NCI-H1436 (cell line): Measurements from ENCODE around the gene FANCG.

ENCODE experiments used
- DNase-seq: peaks from one replicate; lab custom pipeline; 2025; lab: John Stamatoyannopoulos, UW

The FANCG gene

DNA sequence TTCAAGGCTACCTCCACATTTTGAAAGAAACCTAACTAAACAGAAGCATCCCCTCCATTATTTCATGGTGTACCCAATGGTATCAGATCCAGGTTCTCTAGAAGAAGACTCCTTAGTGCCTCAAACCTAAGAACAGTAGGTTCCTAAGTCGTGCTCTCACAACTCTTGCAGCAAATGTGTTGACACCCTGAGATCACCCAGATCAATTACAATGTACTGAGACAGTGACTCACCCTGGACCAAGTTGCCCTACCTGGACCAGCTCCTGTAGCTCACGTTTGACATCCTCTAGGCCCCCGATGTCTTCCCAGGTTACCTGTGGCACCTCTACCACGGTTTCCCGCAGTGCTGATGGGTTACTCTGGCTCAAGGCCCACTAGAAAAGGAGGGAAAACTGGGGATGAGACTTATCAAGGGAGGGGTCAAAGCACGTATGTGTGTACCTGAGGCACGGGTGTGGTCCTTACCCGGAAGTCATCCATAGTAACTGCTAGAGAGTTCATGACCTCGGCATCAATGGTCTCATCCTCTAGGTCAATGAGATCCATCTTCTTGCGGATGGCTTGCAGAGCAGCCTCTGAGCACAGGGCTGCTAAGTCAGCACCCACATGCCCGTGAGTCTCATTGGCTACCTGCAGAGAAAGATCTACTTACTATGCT lies 19.1 kb downstream of the FANCG start:
- no peak for DNase-seq

DNA sequence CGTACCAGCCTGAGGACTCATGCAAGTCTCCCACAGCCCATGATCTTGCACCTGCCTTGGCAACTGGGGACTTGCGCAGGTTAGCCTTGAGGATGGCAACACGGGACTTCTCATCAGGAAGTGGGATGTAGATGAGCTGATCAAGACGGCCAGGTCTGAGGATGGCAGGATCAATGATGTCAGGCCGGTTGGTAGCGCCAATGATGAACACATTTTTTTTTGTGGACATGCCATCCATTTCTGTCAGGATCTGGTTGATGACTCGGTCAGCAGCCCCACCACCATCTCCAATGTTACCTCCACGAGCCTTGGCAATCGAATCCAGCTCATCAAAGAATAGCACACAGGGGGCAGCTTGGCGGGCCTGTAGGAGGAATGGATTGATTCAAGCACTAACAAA lies 20.3 kb downstream of the FANCG start:
- DNase-seq = no peak

DNA sequence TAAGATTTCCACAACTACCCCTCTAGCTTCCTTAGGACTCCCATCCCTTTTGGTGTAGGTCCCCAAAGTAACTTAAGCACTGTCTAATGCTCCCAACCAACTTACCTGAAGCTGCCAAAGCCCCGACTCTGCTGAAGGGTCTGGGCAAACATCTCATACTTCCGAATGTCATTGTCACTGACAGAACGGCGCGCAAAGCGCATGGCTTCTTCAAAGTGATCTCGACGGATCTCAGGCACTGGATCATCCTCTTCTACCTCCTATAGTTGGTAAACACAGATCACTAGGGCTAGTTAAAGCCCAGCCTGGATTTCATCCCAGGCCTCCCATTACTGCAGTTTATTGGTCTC lies 22.5 kb downstream of the FANCG start:
- no peak for DNase-seq

DNA sequence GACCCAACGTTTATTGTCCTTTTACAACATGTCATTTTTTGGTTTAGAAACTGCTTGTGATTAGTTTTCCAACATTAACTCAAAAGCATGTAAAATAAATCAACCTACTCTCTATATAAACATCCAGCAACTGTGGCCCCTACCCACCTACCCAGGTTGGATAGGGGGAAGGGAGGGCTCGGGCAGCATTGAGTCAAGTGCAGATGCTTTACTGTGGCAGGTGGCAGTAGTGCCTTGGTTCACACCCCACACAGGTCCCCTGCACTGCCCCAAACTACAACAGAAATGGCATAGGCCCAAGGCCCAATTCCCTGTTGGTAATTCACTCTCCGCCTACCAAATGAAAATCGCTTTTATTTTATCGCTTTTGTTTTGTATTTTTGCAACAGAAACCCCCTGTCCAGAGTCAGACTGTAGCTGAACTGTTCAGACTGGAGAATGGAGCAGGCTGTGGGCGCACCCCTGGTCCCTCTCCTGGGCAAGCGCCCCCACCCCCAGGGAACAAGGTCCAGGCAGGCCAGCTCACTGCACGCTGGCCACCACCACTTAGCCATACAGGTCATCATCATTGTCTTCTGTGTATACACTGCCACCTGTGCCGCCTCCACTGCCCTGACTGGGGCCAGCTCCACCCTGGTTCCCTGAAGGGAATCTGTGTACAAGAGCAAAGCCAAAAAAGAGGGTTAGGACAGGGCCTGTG lies 23.0 kb downstream of the FANCG start:
- DNase-seq = no peak

DNA sequence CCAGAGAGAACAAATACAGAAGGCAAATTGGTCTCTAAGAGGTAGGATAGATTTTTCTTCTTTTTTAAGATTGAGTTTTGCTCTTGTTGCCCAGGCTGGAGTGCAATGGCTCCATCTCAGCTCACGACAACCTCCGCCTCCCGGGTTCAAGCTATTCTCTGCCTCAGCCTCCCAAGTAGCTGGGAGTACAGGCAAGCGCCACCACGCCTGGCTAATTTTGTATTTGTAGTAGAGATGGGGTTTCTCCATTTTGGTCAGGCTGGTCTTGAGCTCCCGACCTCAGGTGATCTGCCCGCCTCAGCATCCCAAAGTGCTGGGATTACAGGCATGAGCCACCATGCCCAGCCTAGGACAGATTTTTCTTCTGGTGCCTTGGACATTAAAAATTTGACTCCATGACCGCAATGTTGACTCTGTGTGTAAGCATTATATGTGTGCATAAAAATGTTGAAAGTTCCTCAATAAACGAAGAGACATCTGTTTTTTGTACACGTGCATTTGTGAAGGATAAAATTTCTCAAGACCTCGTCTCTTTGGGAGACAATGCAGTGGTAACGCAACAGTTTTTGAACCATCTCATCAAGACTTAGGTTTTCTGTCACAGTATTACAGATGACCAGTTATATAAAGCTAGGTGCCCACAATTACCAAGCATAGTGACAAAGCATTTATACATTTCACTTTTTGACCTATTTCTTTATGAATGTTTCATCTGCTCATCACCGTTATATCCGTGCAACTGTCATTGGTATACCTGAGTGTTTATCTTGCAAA lies 24.7 kb downstream of the FANCG start:
- DNase-seq = no peak

GRCh38 chr9:35054185-35054835 lies 25.4 kb downstream of the FANCG start:
- no peak for DNase-seq

DNA sequence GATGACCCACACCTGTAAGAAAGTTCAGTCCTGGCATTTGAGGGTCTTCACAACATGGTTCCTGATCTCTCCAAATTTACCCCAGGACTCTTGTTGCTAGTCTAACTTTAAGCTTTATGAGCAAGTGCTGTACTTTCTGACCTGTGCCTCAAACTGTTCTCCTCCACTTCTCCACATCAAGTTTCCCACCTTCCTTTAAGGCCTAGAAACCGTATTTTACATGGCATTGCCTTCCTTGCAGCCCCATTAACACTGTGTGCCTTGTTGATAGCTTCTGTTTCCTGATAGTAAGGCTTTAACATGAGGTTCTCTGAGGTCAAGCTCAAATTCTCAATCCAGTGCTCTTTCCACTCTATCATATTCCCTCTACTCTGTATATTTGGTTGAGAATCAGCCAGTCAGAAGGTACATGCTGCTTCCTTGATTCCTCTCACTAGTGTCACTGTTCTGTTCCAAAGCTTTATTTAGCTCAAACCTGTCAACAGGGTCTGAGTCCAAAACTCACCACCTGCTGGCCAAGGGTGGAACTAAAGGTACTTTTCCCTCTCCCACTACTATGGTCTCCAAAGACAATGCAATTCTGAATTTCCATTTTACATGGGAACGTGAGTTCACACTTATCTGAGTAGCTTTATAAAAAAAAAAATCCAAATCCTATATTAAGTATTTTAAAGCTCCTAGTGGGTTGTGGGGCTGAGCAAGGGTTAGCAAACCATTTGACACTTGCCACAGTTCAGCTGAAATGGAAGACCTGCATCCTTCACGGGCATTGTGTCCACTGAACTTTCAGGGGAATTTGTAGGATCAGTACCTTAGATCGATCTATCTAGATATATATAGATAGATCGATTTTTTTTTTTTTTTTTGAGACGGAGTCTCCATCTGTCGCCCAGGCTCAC lies 28.4 kb downstream of the FANCG start:
- DNase-seq = peak; percentile 7

DNA sequence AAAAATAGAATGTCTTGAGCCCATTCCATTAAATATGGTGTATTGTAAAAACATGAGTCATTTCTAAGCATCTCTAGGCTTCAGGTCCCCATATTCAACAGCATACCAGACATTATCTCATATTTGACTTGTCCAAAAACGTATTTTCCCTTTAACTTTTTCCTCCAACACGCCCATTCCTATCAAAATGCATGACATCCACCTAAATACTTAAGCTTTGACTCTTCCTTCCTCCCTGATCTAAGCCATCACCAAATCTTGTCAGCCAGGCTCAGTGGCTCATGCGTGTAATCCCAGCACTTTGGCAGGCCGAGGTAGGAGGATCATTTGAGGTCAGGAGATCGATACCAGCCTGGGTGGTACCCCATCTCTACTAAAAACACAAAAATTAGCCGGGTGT lies 31.2 kb downstream of the FANCG start:
- DNase-seq = no peak

GRCh38 chr9:35044071-35044470 lies 35.7 kb downstream of the FANCG start:
- DNase-seq = no peak

- no peak for DNase-seq
Measured at GRCh38 chr9:35042891-35043545, 36.7 kb downstream of the FANCG start.

DNA sequence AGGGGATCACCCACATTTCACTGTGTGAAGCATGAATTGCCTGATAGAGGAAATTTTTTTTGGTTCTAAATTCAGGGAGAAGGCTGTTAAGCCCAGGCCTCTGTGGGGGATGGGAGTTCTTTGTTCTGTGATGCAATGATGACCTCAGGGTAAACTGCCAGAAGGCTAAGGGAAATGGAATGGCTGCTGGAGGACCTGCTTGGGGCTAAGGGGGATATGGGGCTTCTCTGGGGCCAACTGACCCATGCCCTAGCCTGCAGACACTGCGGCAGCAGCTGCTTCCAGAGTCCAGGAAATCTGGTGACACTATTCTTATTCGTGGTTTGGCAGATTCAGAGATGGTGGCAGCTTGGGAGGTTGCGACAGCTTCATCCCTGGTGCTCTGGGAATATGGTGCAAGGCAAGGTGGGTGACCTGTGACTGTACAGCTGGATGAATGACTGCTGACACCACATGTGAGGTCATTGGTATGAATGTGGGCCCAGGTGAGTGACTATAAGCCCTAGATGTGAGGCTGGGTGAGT lies 37.6 kb downstream of the FANCG start:
- DNase-seq = no peak

GRCh38 chr9:35035851-35036701 lies 43.7 kb downstream of the FANCG start:
- DNase-seq = no peak

DNA sequence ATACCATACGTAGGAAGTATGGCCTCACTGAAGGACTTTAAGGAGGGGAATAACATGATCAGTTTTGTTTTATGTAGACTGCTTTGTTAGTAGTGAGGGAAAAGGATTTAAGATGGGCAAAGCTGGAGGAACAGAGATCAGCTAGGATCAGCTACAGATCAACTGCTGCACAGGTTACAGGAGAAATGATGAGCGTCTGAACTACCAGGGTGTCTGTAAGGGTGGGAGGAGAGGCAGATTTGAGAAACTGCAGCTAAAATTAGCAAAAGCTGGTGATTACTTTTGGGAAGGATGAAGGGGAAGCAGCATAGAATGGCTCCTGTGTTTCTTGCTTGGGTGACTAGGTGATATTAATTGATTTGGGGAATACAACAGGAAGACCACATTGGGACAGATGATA lies 46.6 kb downstream of the FANCG start:
- no peak for DNase-seq

GRCh38 chr9:35029852-35030251 lies 49.9 kb downstream of the FANCG start:
- DNase-seq = no peak

GRCh38 chr9:35029241-35029640 lies 50.5 kb downstream of the FANCG start:
- DNase-seq = no peak

GRCh38 chr9:35028341-35028740 lies 51.4 kb downstream of the FANCG start:
- DNase-seq = no peak

DNA sequence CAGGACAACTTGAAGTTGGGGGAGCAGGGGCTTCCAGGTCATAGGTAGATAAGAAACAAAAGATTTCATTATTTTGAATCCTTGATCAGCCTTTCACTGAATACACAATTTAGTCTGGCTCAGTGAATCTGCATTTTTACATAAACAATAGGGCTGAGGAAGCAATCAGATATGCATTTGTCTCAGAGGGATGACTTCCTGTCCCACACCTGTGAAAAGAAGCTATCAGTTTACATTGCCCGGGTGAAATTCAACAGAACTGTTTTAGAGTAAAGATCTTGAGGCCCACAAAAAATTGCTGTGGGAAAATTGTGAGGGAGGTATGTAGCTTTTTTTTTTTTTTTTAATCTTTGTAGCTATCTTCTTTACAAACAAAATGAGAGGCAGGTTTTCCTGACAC lies 51.9 kb downstream of the FANCG start:
- DNase-seq = no peak

DNA sequence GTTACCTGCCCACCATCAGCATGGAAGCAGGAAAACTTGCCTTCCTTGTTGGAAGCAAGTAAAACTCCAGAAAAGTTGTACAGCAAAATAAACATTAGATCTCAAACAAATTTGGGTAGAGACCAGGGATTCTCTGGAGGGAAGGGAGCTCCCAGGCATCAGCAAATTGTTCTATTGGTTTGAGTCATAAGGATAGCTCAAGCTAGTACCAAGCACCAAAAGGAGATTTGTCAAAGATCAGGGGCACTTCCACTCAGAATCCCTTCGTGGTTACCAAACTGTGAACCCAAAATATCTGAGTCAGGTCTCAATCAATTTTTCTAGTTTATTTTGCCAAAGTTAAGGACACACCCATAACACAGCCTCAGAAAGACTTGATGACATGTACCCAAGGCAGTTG lies 52.4 kb downstream of the FANCG start:
- DNase-seq = no peak

- no peak for DNase-seq
Measured at GRCh38 chr9:35026671-35027070, 53.1 kb downstream of the FANCG start.
